ENCODE data around the gene NEMP1.
"Not testable (repeated sequence)": the region's sequence is repeated elsewhere in the genome, so short reads cannot be mapped to it uniquely, and the experiment has no call there.

Gene NEMP1

GRCh38 chr12:57057067-57057751, 21.4 kb downstream of the NEMP1 start:
- no peak for DNase-seq (ENCODE audit: low read depth in 2 of 2)

- no peak for DNase-seq (ENCODE audit: low read depth in 2 of 2)
Observed at GRCh38 chr12:57055824-57056223, 22.8 kb downstream of the NEMP1 start.

- DNase-seq (ENCODE audit: low read depth in 2 of 2) = not testable (repeated sequence)
Observed at GRCh38 chr12:57053901-57054300, 24.7 kb downstream of the NEMP1 start.

- DNase-seq (ENCODE audit: low read depth in 2 of 2) = not testable (repeated sequence)
Observed at GRCh38 chr12:57053146-57053545, 25.4 kb downstream of the NEMP1 start.

- DNase-seq (ENCODE audit: low read depth in 2 of 2) = no peak
Observed at GRCh38 chr12:57051011-57051410, 27.6 kb downstream of the NEMP1 start.

GRCh38 chr12:57049890-57050289, 28.7 kb downstream of the NEMP1 start, which contains the start of gene MYO1A:
Gene MYO1A (minus strand): TSS chr12:57050129. CDS start chr12:57048323, 1,806 bp downstream.
- DNase-seq (ENCODE audit: low read depth in 2 of 2) = no peak

- no peak for DNase-seq (ENCODE audit: low read depth in 2 of 2)
Observed at GRCh38 chr12:57049119-57049446, 29.5 kb downstream of the NEMP1 start.

GRCh38 chr12:57048423-57049118, 30.0 kb downstream of the NEMP1 start:
- DNase-seq (ENCODE audit: low read depth in 2 of 2) = no peak

GRCh38 chr12:57047981-57048380, 30.6 kb downstream of the NEMP1 start:
- DNase-seq (ENCODE audit: low read depth in 2 of 2) = no peak

GRCh38 chr12:57046947-57047890, 31.4 kb downstream of the NEMP1 start:
- DNase-seq (ENCODE audit: low read depth in 2 of 2) = peak; percentile 16 to 27

- no peak for DNase-seq (ENCODE audit: low read depth in 2 of 2)
Observed at GRCh38 chr12:57046086-57046791, 32.4 kb downstream of the NEMP1 start.

GRCh38 chr12:57044889-57045288, 33.7 kb downstream of the NEMP1 start:
- no peak for DNase-seq (ENCODE audit: low read depth in 2 of 2)

GRCh38 chr12:57044468-57044867, 34.1 kb downstream of the NEMP1 start:
- DNase-seq (ENCODE audit: low read depth in 2 of 2) = no peak

GRCh38 chr12:57042695-57043094, 35.9 kb downstream of the NEMP1 start:
- DNase-seq (ENCODE audit: low read depth in 2 of 2) = no peak

GRCh38 chr12:57040750-57041149, 37.8 kb downstream of the NEMP1 start:
- DNase-seq (ENCODE audit: low read depth in 2 of 2) = no peak

GRCh38 chr12:57040211-57040610, 38.4 kb downstream of the NEMP1 start:
- no peak for DNase-seq (ENCODE audit: low read depth in 2 of 2)

- no peak for DNase-seq (ENCODE audit: low read depth in 2 of 2)
Observed at GRCh38 chr12:57039016-57039798, 39.4 kb downstream of the NEMP1 start.

GRCh38 chr12:57037264-57037663, 41.3 kb downstream of the NEMP1 start:
- no peak for DNase-seq (ENCODE audit: low read depth in 2 of 2)

- DNase-seq (ENCODE audit: low read depth in 2 of 2) = no peak
Observed at GRCh38 chr12:57033431-57033830, 45.2 kb downstream of the NEMP1 start.

GRCh38 chr12:57031789-57032188, 46.8 kb downstream of the NEMP1 start:
- no peak for DNase-seq (ENCODE audit: low read depth in 2 of 2)

All from stimulated activated CD8-positive, alpha-beta memory T cell treated with anti-CD3 and anti-CD28 coated beads, Interleukin-7, amount 100 ng/mL, for 4 hours (primary cell).